IPS DF 6.9 (cell line): ENCODE data around the gene UNC5C.
"Not testable (repeated sequence)": the region's sequence is repeated elsewhere in the genome, so short reads cannot be mapped to it uniquely, and the experiment has no call there.

Source experiments
- DNase-seq: peaks from one replicate; pipeline ENCODE4 v3.0.0-alpha.2; 2013; ENCODE audit warnings: low read depth, low spot score
- H3K27ac ChIP-seq: one replicate; pipeline ENCODE4 v1.5.1; 2013; ENCODE audit warnings: low read length, control low read depth
- H3K27me3 ChIP-seq: 2 replicates; pipeline ENCODE4 v1.6.1; 2013; ENCODE audit warnings: mild to moderate bottlenecking, low read length; ENCODE audit not compliant: control insufficient read depth, insufficient read depth
- H3K36me3 ChIP-seq: 2 replicates; pipeline ENCODE4 v1.6.1; 2013; ENCODE audit warnings: low read length; ENCODE audit not compliant: control insufficient read depth, insufficient read depth
- H3K4me1 ChIP-seq: 2 replicates; pipeline ENCODE4 v1.6.1; 2013; ENCODE audit warnings: low read length; ENCODE audit not compliant: control insufficient read depth, insufficient read depth
- H3K4me3 ChIP-seq: 2 replicates; pipeline ENCODE4 v1.5.1; 2013; ENCODE audit warnings: mild to moderate bottlenecking, low read length
- H3K9me3 ChIP-seq: 2 replicates; pipeline ENCODE4 v1.6.1; 2013; ENCODE audit warnings: low read length, inconsistent platforms; ENCODE audit not compliant: control insufficient read depth, insufficient read depth
- WGBS: extraction: QIAGEN DNeasy Blood & Tissue Kit; methylation state at CpG from one replicate; pipeline ENCODE4 v1.1.7; 2013; ENCODE audit warnings: mixed read lengths, missing lambda C conversion rate; ENCODE audit not compliant: insufficient read length, insufficient coverage; 5-methylcytosine and 5-hydroxymethylcytosine counted together

UNC5C gene

DNA sequence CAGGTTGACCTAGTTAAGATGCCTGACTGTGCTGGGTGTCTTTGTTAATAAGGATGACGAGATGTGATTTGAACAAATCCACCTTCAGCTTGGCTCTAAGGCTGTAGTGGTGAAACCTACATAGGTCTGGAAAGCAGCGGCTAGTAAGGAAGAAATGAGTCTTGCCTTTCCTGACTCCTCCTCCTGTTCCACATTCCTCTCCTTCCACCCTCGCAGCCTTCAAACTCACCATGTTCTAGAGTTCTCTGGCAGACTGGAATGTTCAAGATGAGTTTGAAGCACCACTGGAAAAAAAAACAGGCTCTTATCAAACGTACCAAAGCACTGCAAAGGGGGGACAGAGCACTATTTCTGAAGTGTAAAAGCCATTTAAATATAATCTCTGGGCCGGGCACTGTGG lies 395.6 kb downstream of the UNC5C start:
- H3K36me3 ChIP-seq = no peaks in the 10 kb centered on the region
- DNase-seq = no peak
- no peaks in the 10 kb centered on the region for H3K27me3 ChIP-seq
- H3K9me3 ChIP-seq = no peaks in the 10 kb centered on the region
- H3K27ac ChIP-seq = no peak overlapping the region
- H3K4me3 ChIP-seq = no peak overlapping the region
- H3K4me1 ChIP-seq = no peaks in the 10 kb centered on the region
- no CpG with 5 or more reads among the region's 5 CpGs for WGBS

DNA sequence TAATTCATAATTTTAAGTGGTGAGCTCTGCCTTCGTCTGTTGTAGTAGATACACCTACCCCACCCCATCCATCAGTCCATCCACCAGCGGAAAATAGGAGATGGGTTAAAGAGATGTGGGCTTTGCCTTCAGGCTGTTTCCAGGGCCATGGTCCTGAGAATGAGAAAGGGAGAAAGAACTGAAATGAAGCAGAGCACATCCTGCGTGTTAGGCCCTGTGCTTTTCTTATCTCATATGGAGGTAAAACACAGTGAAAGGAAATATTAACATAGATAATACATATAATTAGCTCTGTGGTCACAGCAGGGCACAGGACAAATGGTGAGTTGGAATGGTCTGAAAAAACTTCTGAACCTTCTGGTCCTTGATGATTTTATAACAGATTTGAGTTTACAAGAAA lies 397.5 kb downstream of the UNC5C start:
- Histone ChIP-seq H3K4me3 (no peak overlapping the region), H3K36me3 (no peaks in the 10 kb centered on the region), H3K4me1 (no peaks in the 10 kb centered on the region), H3K27me3 (no peaks in the 10 kb centered on the region), H3K9me3 (no peaks in the 10 kb centered on the region), H3K27ac (no peak overlapping the region)
- WGBS = no CpG with 5 or more reads among the region's 3 CpGs
- no peak for DNase-seq

DNA sequence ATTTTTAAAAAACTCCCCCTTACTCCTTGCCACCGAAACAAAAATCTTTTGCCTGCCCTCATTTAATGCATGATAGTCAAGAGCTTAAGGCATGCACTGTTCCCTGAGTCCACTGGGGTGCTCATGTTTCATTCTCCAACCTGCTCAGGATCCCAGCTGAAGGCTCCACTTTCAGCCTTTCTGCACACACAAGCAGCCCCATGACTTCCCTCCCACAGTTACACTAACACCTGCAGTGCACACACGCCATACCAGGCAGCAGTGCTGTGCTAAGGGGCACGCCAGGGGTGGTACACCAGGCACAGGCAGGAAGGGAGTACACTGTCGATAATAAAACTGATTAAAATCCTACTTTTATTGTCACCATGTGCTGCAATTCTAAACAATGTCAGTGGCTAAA lies 405.8 kb downstream of the UNC5C start:
- WGBS = no CpG with 5 or more reads among the region's 4 CpGs
- Histone ChIP-seq H3K4me1 (no peaks in the 10 kb centered on the region), H3K36me3 (no peaks in the 10 kb centered on the region), H3K27ac (no peak overlapping the region), H3K9me3 (no peaks in the 10 kb centered on the region; the same call in 1 of the 2 replicates), H3K27me3 (no peaks in the 10 kb centered on the region), H3K4me3 (no peak overlapping the region)
- DNase-seq = no peak

DNA sequence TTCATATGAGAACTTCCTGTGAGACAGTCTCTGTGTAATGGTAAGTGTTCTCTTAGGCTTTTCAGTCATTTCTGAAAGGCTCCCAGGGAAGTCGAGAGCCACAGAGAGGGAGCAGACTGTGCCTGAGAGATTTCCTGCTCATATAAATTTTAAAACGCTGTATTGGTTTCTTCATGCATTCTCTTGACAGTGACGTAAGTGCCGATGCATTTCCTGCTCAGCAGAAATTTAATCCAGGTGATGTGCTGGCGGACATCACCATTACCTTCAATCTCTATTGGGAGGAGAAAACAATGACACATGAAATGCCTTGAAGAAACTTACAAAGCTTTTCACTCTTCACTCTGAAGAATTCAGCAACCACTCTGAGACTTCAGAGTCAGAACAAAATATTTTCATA lies 407.4 kb downstream of the UNC5C start:
- H3K4me3 ChIP-seq = no peak overlapping the region
- WGBS = no CpG with 5 or more reads among the region's 5 CpGs
- H3K9me3 ChIP-seq = no peaks in the 10 kb centered on the region; the same call in 1 of the 2 replicates
- no peaks in the 10 kb centered on the region for H3K36me3 ChIP-seq
- H3K27ac ChIP-seq = no peak overlapping the region
- no peaks in the 10 kb centered on the region for H3K27me3 ChIP-seq
- H3K4me1 ChIP-seq = no peaks in the 10 kb centered on the region
- DNase-seq = no peak

DNA sequence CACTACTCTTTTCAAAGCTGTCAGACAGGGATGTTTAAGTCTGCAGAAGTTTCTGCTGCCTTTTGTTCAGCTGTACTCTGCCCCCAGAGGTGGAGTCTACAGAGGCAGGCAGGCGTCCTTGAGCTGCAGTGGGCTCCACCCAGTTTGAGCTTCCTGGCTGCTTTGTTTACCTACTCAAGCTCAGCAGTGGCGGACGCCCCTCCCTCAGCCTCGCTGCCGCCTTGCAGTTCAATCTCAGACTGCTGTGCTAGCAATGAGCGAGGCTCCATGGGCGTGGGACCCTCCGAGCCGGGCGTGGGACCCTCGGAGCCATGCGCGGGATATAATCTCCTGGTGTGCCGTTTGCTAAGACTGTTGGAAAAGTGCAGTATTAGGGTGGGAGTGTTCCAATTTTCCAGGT lies 409.3 kb downstream of the UNC5C start:
- no CpG with 5 or more reads among the region's 14 CpGs for WGBS
- not testable (repeated sequence) for DNase-seq, H3K27ac ChIP-seq, H3K4me1 ChIP-seq, H3K36me3 ChIP-seq, H3K4me3 ChIP-seq, H3K27me3 ChIP-seq, H3K9me3 ChIP-seq

DNA sequence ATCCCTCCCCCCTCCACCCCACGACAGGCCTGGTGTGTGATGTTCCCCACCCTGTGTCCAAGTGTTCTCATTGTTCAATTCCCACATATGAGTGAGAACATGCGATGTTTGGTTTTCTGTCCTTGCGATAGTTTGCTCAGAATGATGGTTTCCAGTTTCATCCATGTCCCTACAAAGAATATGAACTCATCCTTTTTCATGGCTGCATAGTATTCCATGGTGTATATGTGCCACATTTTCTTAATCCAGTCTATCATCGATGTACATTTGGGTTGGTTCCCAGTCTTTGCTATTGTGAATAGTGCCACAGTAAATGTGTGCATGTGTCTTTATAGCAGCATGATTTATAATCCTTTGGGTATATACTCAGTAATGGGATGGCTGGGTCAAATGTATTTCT lies 414.8 kb downstream of the UNC5C start:
- no CpG with 5 or more reads among the region's 4 CpGs for WGBS
- H3K4me3 ChIP-seq, H3K4me1 ChIP-seq, H3K27me3 ChIP-seq, DNase-seq, H3K9me3 ChIP-seq, H3K36me3 ChIP-seq, H3K27ac ChIP-seq: not testable (repeated sequence)

DNA sequence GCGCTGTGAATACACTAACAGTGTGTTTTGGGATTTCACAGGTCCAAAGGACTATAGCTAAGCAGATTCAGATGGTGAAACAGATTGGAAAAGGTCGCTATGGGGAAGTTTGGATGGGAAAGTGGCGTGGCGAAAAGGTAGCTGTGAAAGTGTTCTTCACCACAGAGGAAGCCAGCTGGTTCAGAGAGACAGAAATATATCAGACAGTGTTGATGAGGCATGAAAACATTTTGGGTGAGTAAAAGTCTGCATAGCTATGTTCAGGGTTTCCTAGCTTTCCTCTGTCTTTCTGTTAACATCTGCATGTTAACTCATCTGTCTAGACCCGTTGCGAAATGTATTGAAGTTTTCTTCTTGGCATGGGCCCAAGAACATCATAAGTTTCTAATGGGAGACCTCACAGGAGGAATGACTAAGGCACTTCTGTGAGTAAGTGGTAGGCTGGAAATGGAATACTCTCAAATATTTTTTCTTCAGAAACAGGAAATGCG lies 418.9 kb downstream of the UNC5C start:
- Histone ChIP-seq H3K4me3 (no peak overlapping the region), H3K27ac (no peak overlapping the region), H3K36me3 (no peaks in the 10 kb centered on the region), H3K27me3 (no peaks in the 10 kb centered on the region), H3K4me1 (no peaks in the 10 kb centered on the region), H3K9me3 (no peaks in the 10 kb centered on the region)
- WGBS = 100% methylated on average over 3 of the region's 7 CpGs
- DNase-seq = no peak

DNA sequence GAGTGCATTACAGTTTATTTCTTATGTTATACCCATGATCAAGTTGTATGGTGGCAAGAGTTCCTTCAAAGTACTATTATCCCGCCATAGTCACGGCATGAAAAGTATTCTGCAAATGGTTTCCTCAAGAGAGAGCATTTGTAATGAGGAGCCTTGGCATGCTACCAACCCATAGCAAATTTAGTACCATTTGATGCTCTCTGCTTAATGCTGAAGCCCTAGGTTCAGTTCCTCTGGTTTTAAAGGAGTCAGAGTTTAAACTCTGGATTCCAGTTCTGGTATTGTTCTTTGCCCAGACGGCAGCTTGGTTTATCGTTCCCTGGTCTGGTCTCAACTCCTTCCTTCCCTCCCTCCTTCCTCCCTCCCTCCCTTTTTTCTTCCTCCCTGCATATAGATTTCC lies 419.7 kb downstream of the UNC5C start:
- WGBS = no CpG with 5 or more reads among the region's 4 CpGs

DNA sequence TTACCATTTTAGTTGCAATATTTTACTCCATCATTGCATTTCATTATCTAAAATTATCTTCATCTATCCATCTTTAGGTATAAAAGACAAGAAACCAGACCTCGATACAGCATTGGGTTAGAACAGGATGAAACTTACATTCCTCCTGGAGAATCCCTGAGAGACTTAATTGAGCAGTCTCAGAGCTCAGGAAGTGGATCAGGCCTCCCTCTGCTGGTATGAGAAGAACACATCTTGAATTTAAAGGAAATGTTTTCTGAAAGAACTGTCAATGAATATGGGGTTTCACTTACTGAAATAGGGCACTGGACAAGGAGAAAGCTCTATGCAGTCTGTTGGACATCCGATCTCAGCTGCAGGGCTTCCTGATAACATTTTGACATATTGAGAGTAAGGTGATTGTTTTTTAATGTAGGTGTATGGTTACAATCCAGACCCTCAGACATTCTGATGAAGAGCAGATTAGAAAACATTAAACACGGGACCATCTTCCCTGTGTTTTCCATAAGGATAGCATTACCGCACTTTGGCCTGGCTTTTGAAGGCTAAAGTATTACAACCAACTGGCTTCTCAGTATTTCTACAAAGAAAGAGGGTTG lies 423.8 kb downstream of the UNC5C start:
- Histone ChIP-seq H3K4me3 (no peak overlapping the region), H3K27ac (no peak overlapping the region), H3K9me3 (no peaks in the 10 kb centered on the region), H3K27me3 (no peaks in the 10 kb centered on the region), H3K4me1 (no peaks in the 10 kb centered on the region), H3K36me3 (no peaks in the 10 kb centered on the region)
- DNase-seq = peak; percentile 18
- no CpG with 5 or more reads among the region's 4 CpGs for WGBS

More for the DNA sequence above, 419.7 kb downstream of the UNC5C start:
- no peak for DNase-seq
- H3K27me3 ChIP-seq = no peaks in the 10 kb centered on the region
- H3K4me1 ChIP-seq = no peaks in the 10 kb centered on the region
- no peaks in the 10 kb centered on the region for H3K36me3 ChIP-seq
- H3K4me3 ChIP-seq = no peak overlapping the region
- no peaks in the 10 kb centered on the region for H3K9me3 ChIP-seq
- no peak overlapping the region for H3K27ac ChIP-seq

DNA sequence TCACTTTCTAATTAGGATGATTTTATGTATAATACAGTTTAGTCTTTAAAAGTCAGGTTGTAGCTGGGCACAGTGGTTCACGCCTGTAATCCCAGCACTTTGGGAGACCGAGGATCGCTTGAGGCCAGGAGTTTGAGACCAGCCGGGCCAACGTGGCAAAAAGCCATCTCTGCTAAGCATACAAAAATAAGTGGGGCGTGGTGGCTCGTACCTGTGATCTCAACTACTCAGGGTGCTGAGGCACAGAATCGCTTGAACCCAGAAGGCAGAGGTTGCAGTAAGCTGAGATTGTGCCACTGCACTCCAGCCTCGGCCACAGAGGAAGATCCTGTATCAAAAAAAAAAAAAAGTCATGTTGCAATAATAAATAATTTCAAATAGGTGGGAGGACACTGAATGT lies 426.8 kb downstream of the UNC5C start:
- Histone ChIP-seq H3K4me1 (no peaks in the 10 kb centered on the region), H3K4me3 (no peak overlapping the region), H3K36me3 (no peaks in the 10 kb centered on the region), H3K27ac (no peak overlapping the region), H3K9me3 (no peaks in the 10 kb centered on the region), H3K27me3 (no peaks in the 10 kb centered on the region)
- no CpG with 5 or more reads among the region's 9 CpGs for WGBS
- DNase-seq = no peak

DNA sequence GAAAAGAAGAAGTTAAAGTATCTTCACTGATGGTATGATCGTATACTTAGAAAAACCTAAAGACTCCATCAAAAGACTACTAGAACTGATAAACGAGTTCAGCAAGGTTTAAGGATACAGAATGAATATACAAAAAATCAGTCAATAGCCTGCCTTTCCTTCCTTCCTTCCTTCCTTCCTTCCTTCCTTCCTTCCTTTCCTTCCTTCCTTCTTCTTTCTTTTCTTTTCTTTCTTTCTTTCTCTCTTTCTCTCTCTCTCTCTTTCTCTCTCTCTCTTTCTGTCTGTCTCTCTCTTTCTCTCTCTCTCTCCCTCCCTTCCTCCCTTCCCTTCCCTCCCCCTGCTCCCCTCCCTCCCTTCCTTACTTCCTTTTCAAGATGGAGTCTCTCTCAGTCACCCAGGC lies 428.3 kb downstream of the UNC5C start:
- Histone ChIP-seq H3K9me3 (no peaks in the 10 kb centered on the region), H3K36me3 (no peaks in the 10 kb centered on the region), H3K27me3 (no peaks in the 10 kb centered on the region), H3K27ac (no peak overlapping the region), H3K4me1 (no peaks in the 10 kb centered on the region), H3K4me3 (no peak overlapping the region)
- no peak for DNase-seq
- WGBS = no CpG with 5 or more reads among the region's 2 CpGs
